HepG2 (cell line): Measurements from ENCODE around the gene TUBA4A. TPM values are rescaled to one million over a fixed set of nuclear protein-coding genes. Genes with fewer than 3 reads are reported as not detected.

Source experiments
- AFF4 ChIP-seq: sonication (generic); formaldehyde crosslinking; IDR thresholded peaks from 2 replicates; pipeline ENCODE4 v1.4.0; 2020; ENCODE audit warnings: missing genetic modification reagents
- AGO1 ChIP-seq: fragments of 200-400 bp; formaldehyde crosslinking; IDR thresholded peaks from 2 replicates; pipeline ENCODE4 v1.6.1; 2017; ENCODE audit warnings: mild to moderate bottlenecking, low read depth, low read length, moderate library complexity; ENCODE audit not compliant: poor library complexity, severe bottlenecking
- AGO2 ChIP-seq: fragments of 200-400 bp; formaldehyde crosslinking; optimal IDR thresholded peaks from 2 replicates; pipeline ENCODE3; 2017; ENCODE audit warnings: mild to moderate bottlenecking, low read depth, low read length, moderate library complexity
- DZIP1 ChIP-seq: sonication (generic); formaldehyde crosslinking; IDR thresholded peaks from 2 replicates; pipeline ENCODE4 v1.5.0; 2020; ENCODE audit warnings: mild to moderate bottlenecking, missing genetic modification reagents
- ELF1 ChIP-seq: sonication (generic); formaldehyde crosslinking; IDR thresholded peaks from 2 replicates; pipeline ENCODE4 v1.4.0; 2020; ENCODE audit warnings: missing genetic modification reagents
- HIVEP1 ChIP-seq: sonication (generic); formaldehyde crosslinking; IDR thresholded peaks from 2 replicates; pipeline ENCODE4 v1.4.0; 2020; ENCODE audit warnings: mild to moderate bottlenecking, missing genetic modification reagents
- KLF11 ChIP-seq: IDR thresholded peaks from 2 replicates; pipeline ENCODE4 v1.6.1; 2016; ENCODE audit warnings: missing compliant biosample characterization
- SP2 ChIP-seq: sonication (generic); formaldehyde crosslinking; IDR thresholded peaks from 2 replicates; pipeline ENCODE4 v1.5.1; 2020; ENCODE audit warnings: mild to moderate bottlenecking, missing genetic modification reagents
- SRSF4 ChIP-seq: fragments of 200-400 bp; formaldehyde crosslinking; IDR thresholded peaks from one replicate; pipeline ENCODE4 v1.6.1; 2018; ENCODE audit warnings: mild to moderate bottlenecking, low read depth, low read length, moderate library complexity; ENCODE audit not compliant: poor library complexity, severe bottlenecking
- UBTF ChIP-seq: sonication (generic); formaldehyde crosslinking; IDR thresholded peaks from 2 replicates; pipeline ENCODE4 v1.4.0; 2020; ENCODE audit warnings: mild to moderate bottlenecking, missing genetic modification reagents
- ZNF280D ChIP-seq: sonication (generic); formaldehyde crosslinking; IDR thresholded peaks from 2 replicates; pipeline ENCODE4 v1.5.1; 2020; ENCODE audit warnings: mild to moderate bottlenecking, missing genetic modification reagents
- ZNF292 ChIP-seq: sonication (generic); formaldehyde crosslinking; IDR thresholded peaks from 2 replicates; pipeline ENCODE4 v1.8.1; 2022; ENCODE audit warnings: mild to moderate bottlenecking, low read depth, missing genetic modification reagents, borderline replicate concordance
- ZNF431 ChIP-seq: sonication (generic); formaldehyde crosslinking; IDR thresholded peaks from 2 replicates; pipeline ENCODE4 v1.9.0; 2022; ENCODE audit warnings: missing genetic modification reagents, low read depth, mild to moderate bottlenecking, borderline replicate concordance
- ZNF577 ChIP-seq: sonication (generic); formaldehyde crosslinking; IDR thresholded peaks from 2 replicates; pipeline ENCODE4 v1.4.0; 2020; ENCODE audit warnings: mild to moderate bottlenecking, low read depth, missing genetic modification reagents, borderline replicate concordance
- polyA plus RNA-seq, 8 experiments: library from polyadenylated mRNA; depleted of rRNA in 3 of 8; stranded (reverse) in 7 of 8; unstranded in 1 of 8; fragments of >200 nt; fragmentation: Illumina TruSeq in 4 of 8; extraction: Trizol in 4 of 8; gene quantifications; 2 replicates each; pipeline versions ENCODE4 v1.2.1 to v1.2.3, GENCODE V29; 2011 to 2016; ENCODE audit warnings: low read depth in 4 of 8, missing spikeins in 1 of 8, mixed read lengths in 1 of 8; ENCODE audit not compliant: insufficient read depth in 1 of 8
- total RNA-seq, 5 experiments: library from RNA; depleted of rRNA; stranded (reverse); fragments of >200 nt; fragmentation: Illumina TruSeq; extraction: Trizol; gene quantifications; 2 replicates each; pipeline ENCODE4 v1.2.3, GENCODE V29; 2016; ENCODE audit warnings: low read depth in 1 of 5

Gene TUBA4A
- total and polyA plus RNA-seq, 2 of the 13 experiments (the other 11 are each of a cell fraction or from before 2014, with no cell fraction given), result 1.3 to 12.7 TPM

- no peak for TF ChIP-seq SRSF4
- TF ChIP-seq KLF11 (CRISPR knock-in tag), result no peak
- peak; percentile 11; the same call in 1 of the 2 replicates for TF ChIP-seq UBTF (CRISPR knock-in tag)
- TF ChIP-seq ZNF280D (CRISPR knock-in tag), result 0 out of 2 replicates have a peak, but pooled peaks have one; percentile 66
- no peak for TF ChIP-seq ZNF431
- TF ChIP-seq ZNF577 (CRISPR knock-in tag), result no peak
- TF ChIP-seq ELF1 (CRISPR knock-in tag), result peak; percentile 2; the same call in 1 of the 2 replicates
- no peak for TF ChIP-seq DZIP1 (CRISPR knock-in tag)
- peak; percentile 13 for TF ChIP-seq AGO2
- TF ChIP-seq HIVEP1 (CRISPR knock-in tag), result no peak
- TF ChIP-seq AGO1, result no peak
- TF ChIP-seq AFF4 (CRISPR knock-in tag), result no peak
- TF ChIP-seq ZNF292 (CRISPR knock-in tag), result no peak
- no peak for TF ChIP-seq SP2 (CRISPR knock-in tag)
Observed at GRCh38 chr2:219228911-219229304, 24.8 kb downstream of the TUBA4A start (continued).
